Liver (tissue), 9 donors: ENCODE measurements around the gene RAF1. TPM values are rescaled to one million over a fixed set of nuclear protein-coding genes. Genes with fewer than 3 reads are reported as not detected.

Experiments
- DNase-seq: peaks from one replicate; pipeline ENCODE4 v3.0.0-alpha.2; 2017; ENCODE audit warnings: low spot score
- H3K27ac ChIP-seq, 2 donors: one replicate each; pipeline ENCODE4 v1.7.0; 2013; ENCODE audit warnings: inconsistent platforms in 2 of 2, low read length in 2 of 2, control low read depth in 1 of 2, low read depth in 1 of 2, mild to moderate bottlenecking in 1 of 2
- H3K27me3 ChIP-seq, 4 donors: one replicate each; pipeline versions ENCODE4 v1.6.1 to v1.7.0; 2013; ENCODE audit warnings: low read length in 3 of 4, inconsistent platforms in 1 of 4, mild to moderate bottlenecking in 1 of 4, moderate library complexity in 1 of 4; ENCODE audit not compliant: control insufficient read depth in 4 of 4, insufficient read depth in 4 of 4
- H3K36me3 ChIP-seq, 4 donors: one replicate each; pipeline versions ENCODE4 v1.6.1 to v1.7.0; 2013; ENCODE audit warnings: low read length in 3 of 4, mild to moderate bottlenecking in 3 of 4, low read depth in 1 of 4, moderate library complexity in 1 of 4; ENCODE audit not compliant: control insufficient read depth in 4 of 4, insufficient read depth in 3 of 4
- H3K4me1 ChIP-seq, 4 donors: one replicate each; pipeline versions ENCODE4 v1.6.1 to v1.7.0; 2013; ENCODE audit warnings: low read length in 3 of 4, mild to moderate bottlenecking in 3 of 4, moderate library complexity in 1 of 4; ENCODE audit not compliant: control insufficient read depth in 4 of 4, insufficient read depth in 4 of 4
- H3K4me3 ChIP-seq, 3 donors: one replicate each; pipeline versions ENCODE4 v1.6.1 to v1.7.0; 2013; ENCODE audit warnings: low read length in 3 of 3, control low read depth in 1 of 3, low read depth in 1 of 3, mild to moderate bottlenecking in 1 of 3
- H3K9ac ChIP-seq, 2 donors: one replicate each; pipeline ENCODE4 v1.7.0; 2013; ENCODE audit warnings: low read length in 2 of 2, mild to moderate bottlenecking in 2 of 2, moderate library complexity in 2 of 2, control low read depth in 1 of 2, low read depth in 1 of 2
- H3K9me3 ChIP-seq, 4 donors: one replicate each; pipeline versions ENCODE4 v1.6.1 to v1.7.0; 2013; ENCODE audit warnings: low read length in 3 of 4; ENCODE audit not compliant: control insufficient read depth in 4 of 4
- ATF3 ChIP-seq: IDR thresholded peaks from 2 replicates; pipeline ENCODE4 v1.6.1; 2016; ENCODE audit warnings: antibody characterized with exemption
- CTCF ChIP-seq: fragments of 150-350 bp; IDR thresholded peaks from 2 replicates; pipeline ENCODE4 v1.5.1; 2017; ENCODE audit warnings: improper control_type of control experiment, low read depth, low read length; ENCODE audit not compliant: missing input control
- EGR1 ChIP-seq, 2 donors: IDR thresholded peaks; 2 replicates each; pipeline ENCODE4 v1.6.1; 2016 to 2018; ENCODE audit warnings: antibody characterized with exemption in 2 of 2, low read depth in 2 of 2
- HNF4G ChIP-seq: IDR thresholded peaks from 2 replicates; pipeline ENCODE4 v1.6.1; 2016; ENCODE audit warnings: antibody characterized with exemption
- JUND ChIP-seq, 2 donors: IDR thresholded peaks; 2 replicates each; pipeline ENCODE4 v1.6.1; 2016; ENCODE audit warnings: antibody characterized with exemption in 2 of 2
- MAX ChIP-seq: IDR thresholded peaks from 2 replicates; pipeline ENCODE4 v1.6.1; 2016; ENCODE audit warnings: antibody characterized with exemption
- REST ChIP-seq: IDR thresholded peaks from 2 replicates; pipeline ENCODE4 v1.6.1; 2016; ENCODE audit warnings: antibody characterized with exemption, mild to moderate bottlenecking
- RXRA ChIP-seq, 2 donors: IDR thresholded peaks; 2 replicates each; pipeline ENCODE4 v1.6.1; 2017 to 2018; ENCODE audit warnings: antibody characterized with exemption in 2 of 2, mild to moderate bottlenecking in 1 of 2
- SP1 ChIP-seq: IDR thresholded peaks from 2 replicates; pipeline ENCODE4 v1.6.1; 2018; ENCODE audit warnings: antibody characterized with exemption, mild to moderate bottlenecking
- YY1 ChIP-seq: IDR thresholded peaks from 2 replicates; pipeline ENCODE4 v1.6.1; 2016; ENCODE audit warnings: antibody characterized with exemption, mild to moderate bottlenecking
- WGBS: extraction: QIAGEN DNeasy Blood & Tissue Kit; methylation state at CpG from one replicate; pipeline ENCODE4 v1.1.7; 2013; 5-methylcytosine and 5-hydroxymethylcytosine counted together
- polyA plus RNA-seq, 2 donors: library from polyadenylated mRNA; stranded (reverse) in 1 of 2; unstranded in 1 of 2; fragments of 200-250 nt in 1 of 2; fragments of >200 nt in 1 of 2; fragmentation: Nextera tagmentation in 1 of 2; extraction: Ambion mirVana in 1 of 2; gene quantifications; one replicate each; pipeline versions ENCODE4 v1.2.1 to v1.2.3, GENCODE V29; 2013 to 2015
- total RNA-seq, 2 donors: library from RNA; depleted of rRNA; stranded (reverse); fragments of >200 nt; gene quantifications; one replicate each; pipeline ENCODE4 v1.2.3, GENCODE V29; 2014
- donor health status: healthy.
- donor health status: healthy.
- donor health status: healthy.
- donor health status: healthy.
- donor health status: healthy.

RAF1 gene
- total and polyA plus RNA-seq, 4 donors = 44.3 to 92.3 (median 63.2) TPM

GRCh38 chr3:12709334-12709733 lies 45.4 kb upstream of the RAF1 start (continued):
- TF ChIP-seq REST = no peak
- TF ChIP-seq RXRA (IDR thresholded peaks at IDR 0.05) = no peak
- no peak for TF ChIP-seq HNF4G

- no peak for TF ChIP-seq MAX
- TF ChIP-seq RXRA (IDR thresholded peaks at IDR 0.05) = no peak
- no peak for TF ChIP-seq EGR1 (IDR thresholded peaks at IDR 0.05; ENCODE audit: low read depth in 2 of 2)
- no peak for TF ChIP-seq YY1
- no peak for TF ChIP-seq JUND (IDR thresholded peaks at IDR 0.05)
- TF ChIP-seq SP1 = no peak
- no peak for TF ChIP-seq CTCF
- TF ChIP-seq REST = no peak
- no peak for TF ChIP-seq ATF3
- Histone ChIP-seq H3K27ac (no peak overlapping the region), H3K27me3 (no peaks in the 10 kb centered on the region), H3K4me1 (peaks cover 0 to 3% (median 0%) of the 10 kb centered on the region in 4 donors), H3K9me3 (no peaks in the 10 kb centered on the region), H3K4me3 (no peak overlapping the region), H3K36me3 (no peaks in the 10 kb centered on the region), H3K9ac (no peak overlapping the region)
- DNase-seq = no peak
- 78% methylated on average over 6 of the region's 6 CpGs for WGBS
Measured at GRCh38 chr3:12708584-12709192, 44.8 kb upstream of the RAF1 start.
